ENCODE data around the gene ZNF423.
"Not testable (repeated sequence)": the region's sequence is repeated elsewhere in the genome, so short reads cannot be mapped to it uniquely, and the experiment has no call there.

The ZNF423 gene

GRCh38 chr16:49855822-49856671 is at the start of gene ZNF423:
TSS of gene ZNF423 (minus strand) at chr16:49856112. CDS start at chr16:49855774, 338 bp downstream.
- DNase-seq = no peak

GRCh38 chr16:49904348-49905062 is 48.6 kb upstream of the ZNF423 start:
- DNase-seq = no peak

GRCh38 chr16:49902908-49903307 is 47.0 kb upstream of the ZNF423 start:
- DNase-seq = no peak

- DNase-seq = no peak
Observed at GRCh38 chr16:49901711-49902110, 45.8 kb upstream of the ZNF423 start.

- no peak for DNase-seq
Observed at GRCh38 chr16:49900875-49901274, 45.0 kb upstream of the ZNF423 start.

- DNase-seq = no peak
Observed at GRCh38 chr16:49899991-49900695, 44.2 kb upstream of the ZNF423 start.

DNA sequence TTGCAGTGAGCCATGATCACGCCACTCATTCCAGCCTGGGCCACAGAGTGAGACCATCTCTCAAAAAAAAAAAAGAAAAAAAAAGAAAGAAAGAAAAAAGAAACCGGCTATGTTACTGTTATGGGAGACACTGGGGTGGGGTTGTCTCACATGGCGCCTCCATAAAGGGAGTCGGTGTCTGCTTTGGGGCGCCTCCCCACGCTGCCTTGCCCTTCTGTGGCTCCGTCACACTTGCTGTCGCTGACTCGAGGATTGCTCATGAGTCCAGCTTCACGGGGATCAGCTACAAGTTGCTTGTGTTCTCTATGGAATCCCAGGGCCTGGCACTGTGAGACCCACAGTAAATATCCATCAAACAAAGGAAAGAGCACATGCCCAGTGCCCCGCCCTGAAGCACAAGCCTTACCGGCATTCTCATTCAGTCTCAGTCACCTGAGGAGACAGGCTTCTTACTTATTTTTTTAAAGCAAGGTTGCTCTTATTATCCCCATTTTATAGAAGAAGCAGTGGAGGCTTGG is 40.6 kb upstream of the ZNF423 start:
- DNase-seq = no peak

DNA sequence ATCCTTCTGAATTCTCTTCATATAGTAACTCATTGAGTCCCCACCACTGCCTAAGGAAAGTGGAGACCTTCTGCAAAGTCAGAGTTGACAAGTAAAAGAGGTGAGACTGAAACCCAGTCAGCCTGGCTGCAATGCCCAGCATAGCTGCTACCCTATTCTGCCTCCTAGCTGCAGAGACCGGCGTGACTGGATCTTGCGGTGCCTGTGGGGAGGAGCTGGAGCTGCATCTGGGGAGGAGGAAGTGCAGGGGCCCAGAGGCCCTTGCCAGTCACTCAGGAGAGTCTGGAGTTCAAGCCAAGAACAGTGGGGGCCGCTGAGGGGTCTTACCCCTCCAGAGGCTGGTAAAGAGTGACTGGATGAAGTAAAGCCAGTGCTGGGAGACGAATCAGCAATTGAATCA is 35.0 kb upstream of the ZNF423 start:
- no peak for DNase-seq

GRCh38 chr16:49889725-49890397 is 33.9 kb upstream of the ZNF423 start:
- no peak for DNase-seq

- DNase-seq = no peak
Observed at GRCh38 chr16:49886554-49887094, 30.7 kb upstream of the ZNF423 start.

- no peak for DNase-seq
Observed at GRCh38 chr16:49884033-49885015, 28.4 kb upstream of the ZNF423 start.

DNA sequence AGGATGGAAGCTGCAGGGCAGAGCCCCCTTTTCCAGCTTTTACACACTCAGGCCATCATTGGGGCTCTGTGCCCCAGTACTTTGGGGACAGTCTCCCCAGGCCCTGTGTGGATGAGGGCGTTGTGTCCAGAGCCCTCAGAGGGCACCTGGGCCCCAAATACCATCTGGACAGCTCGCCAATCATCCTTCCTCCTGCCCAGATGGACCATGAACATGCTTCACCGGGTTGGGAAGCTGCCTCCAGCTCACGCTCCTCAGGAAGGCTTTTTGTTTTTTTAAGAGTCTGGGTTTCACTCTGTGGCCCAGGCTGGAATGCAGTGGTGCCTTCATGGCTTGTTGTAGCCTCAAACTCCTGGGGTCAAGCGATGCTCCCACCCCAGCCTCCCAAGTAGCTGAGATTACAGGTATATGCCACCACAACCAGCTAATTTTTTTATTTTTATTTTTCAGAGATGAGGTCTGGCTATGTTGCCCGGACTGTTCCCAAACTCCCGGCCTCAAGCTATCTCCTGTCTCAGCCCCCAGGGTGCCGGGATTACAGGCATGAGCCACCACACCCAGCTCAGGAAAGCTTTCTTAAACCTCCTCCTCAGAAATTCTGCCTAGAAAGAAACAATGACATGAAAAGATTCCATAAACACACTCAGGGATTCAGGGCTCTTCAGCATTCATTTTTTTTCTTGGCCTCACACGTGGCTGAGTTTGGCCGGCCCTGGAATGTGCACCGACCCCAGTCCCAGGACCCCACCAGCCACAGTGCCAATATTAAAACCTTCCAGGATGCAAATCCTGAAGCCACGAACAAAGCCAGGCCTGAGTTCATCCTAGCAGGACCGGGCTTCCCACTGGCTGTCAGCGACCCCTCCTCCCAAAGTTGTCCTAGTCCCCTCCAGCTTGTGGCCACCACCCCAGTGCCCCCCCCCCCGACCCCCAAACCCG is 27.4 kb upstream of the ZNF423 start:
- DNase-seq = no peak

DNA sequence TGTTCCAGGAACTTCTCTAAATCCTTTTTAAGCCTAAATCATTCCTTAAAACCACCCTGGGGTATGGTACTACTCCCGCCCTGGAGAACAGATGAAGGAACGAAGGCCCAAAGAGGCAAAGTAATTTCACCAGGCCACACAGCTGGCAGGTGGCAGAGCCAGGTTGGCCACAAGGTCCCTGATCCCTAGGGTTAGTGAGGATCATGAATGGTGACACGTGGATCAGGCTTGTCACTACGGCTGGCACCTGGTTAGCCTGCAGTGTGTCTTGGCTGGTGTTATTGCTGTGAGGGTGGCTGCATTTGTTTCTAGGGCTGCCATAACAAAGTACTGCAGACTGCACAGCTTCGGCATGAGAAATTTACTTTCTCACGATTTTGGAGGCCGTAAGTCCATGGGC is 26.0 kb upstream of the ZNF423 start:
- no peak for DNase-seq

DNA sequence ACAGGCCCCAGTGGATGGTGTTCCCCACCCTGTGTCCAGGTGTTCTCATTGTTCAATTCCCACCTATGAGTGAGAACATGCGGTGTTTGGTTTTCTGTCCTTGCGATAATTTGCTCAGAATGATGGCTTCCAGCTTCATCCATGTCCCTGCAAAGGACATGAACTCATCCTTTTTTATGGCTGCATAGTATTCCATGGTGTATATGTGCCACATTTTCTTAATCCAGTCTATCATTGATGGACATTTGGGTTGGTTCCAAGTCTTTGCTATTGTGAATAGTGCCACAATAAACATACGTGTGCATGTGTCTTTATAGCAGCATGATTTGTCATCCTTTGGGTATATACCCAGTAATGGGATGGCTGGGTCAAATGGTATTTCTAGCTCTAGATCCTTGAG is 22.6 kb upstream of the ZNF423 start:
- DNase-seq = not testable (repeated sequence)

GRCh38 chr16:49876716-49877129 is 20.8 kb upstream of the ZNF423 start:
- no peak for DNase-seq

- no peak for DNase-seq
Observed at GRCh38 chr16:49875806-49876715, 20.1 kb upstream of the ZNF423 start.

DNA sequence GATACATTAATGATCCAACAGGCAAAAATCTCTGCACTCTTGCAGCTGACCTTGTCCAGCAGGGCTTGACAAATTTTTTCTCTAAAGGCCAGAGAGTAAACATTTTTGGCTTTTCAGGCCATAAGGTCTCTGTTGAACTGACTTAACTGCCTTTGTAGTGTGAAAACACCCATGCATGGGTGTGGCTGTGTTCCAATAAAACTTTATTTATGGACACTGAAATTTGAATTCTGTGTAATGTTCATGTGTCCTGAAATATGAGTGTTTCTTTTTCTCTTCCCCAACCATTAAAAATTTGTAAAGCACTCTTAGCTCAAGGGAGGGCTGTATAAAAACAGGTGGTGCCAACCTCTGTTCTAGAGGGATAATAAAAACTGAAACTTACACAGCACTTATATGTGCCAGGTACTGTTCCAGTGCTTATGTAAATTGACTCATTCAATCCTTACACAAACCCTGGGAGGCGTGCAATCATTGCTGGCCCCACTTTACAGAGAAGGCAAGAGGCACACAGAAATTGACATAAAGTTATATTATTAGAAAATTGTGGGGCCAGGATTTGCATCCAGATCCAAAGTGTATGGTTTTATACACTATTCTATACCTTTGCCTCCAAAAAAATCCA is 18.8 kb upstream of the ZNF423 start:
- DNase-seq = no peak

DNA sequence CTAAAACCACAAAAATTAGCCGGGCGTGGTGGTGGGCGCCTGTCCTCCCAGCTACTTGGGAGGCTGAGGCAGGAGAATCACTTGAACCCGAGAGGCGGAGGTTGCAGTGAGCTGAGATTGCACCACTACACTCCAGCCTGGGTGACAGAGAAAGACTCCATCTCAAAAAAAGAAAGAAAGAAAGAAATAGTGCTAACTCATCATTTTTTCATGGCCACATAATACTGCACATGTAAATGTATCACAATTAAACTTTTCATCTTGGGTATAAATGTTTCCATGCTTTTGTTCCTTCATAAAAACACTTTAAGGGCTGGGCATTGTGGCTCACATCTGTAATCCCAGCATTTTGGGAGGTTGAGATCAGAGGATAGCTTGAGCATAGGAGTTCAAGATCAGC is 15.9 kb upstream of the ZNF423 start:
- DNase-seq = not testable (repeated sequence)

Data from activated naive CD4-positive, alpha-beta T cell (primary cell).